Measurements from ENCODE around the gene CNOT9.

Gene CNOT9

DNA sequence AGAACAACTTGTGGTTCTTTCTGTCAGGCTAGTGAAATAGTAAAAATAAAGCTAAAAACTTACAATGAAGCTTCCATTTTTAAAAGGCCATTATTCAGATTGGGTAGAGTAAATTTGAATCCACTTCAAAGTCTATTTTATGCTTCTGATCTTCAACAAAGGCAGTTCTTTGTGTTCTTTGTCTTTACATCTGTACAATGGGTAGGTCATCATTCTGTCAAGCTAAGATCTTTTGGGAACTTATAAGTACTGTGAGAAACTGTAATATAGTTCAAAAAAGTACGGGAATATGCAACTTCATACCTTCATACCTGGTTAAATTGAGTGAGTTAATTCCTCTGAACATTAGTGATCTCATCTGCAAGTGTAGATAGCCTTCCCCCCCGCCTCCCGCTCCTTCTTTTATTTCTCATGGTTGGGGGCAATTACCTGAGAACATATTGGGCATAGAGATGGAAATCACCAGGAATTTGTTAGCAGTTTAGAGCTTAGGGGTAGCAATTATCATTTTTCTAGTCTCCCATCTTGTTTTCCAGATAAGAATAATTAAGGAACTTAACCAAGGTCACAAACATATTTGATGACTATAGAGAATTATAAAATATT, 9.7 kb downstream of the CNOT9 start:
- no peak for DNase-seq

DNA sequence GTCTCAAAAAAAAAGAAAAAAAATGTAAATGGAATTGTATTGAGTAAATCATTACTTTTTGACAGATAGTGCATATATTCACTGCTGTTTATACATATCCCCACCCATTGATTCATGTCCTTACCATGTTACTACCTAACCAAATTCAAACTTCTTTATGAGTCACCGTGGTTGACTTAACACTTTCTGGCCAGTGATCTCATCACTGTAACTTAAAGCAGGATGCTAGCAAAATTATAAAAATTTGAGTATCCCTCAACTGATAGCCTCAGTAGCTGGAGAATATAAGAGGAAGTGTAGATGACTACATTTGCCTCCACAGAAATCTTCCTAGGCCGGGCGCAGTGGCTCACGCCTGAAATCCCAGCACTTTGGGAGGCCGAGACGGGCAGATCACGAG, 13.4 kb downstream of the CNOT9 start:
- no peak for DNase-seq

DNA sequence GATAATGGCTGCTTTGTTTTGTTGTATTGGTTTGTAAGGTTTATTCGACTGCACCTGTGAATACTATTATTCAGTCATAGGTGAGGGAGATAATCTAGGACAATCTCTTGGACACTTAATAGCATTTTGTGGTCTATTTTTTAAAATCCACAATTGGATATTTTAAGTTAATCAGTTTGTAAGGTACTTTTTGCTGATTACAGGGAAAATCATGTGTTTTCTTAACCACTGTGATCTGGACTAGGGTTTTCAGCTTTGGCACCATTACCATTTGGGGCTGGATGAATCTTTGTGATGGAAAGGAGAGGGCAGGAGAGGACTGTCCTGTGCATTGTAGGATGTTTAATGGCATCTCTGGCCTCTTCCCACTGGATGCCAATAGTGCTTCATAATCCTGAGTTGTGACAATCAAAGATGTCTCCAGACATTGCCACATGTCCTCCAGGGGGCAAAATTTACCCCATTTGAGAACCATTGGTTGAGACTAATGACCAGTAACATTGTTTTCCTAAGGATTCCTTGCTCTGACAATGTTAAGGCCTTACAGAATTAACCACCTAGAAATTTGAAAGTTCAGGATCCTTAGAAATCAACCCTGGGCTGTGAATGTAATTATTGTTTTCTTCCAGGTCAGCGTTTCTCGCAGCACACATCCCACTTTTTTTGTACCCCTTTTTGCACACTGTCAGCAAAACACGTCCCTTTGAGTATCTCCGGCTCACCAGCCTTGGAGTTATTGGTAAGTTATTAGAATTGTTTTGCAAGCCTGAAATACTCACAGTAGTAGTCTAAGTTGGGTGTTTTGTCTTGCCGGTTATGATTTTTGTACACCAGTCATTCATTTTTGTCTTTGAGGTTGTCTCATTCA, 15.6 kb downstream of the CNOT9 start:
- DNase-seq, result no peak

DNA sequence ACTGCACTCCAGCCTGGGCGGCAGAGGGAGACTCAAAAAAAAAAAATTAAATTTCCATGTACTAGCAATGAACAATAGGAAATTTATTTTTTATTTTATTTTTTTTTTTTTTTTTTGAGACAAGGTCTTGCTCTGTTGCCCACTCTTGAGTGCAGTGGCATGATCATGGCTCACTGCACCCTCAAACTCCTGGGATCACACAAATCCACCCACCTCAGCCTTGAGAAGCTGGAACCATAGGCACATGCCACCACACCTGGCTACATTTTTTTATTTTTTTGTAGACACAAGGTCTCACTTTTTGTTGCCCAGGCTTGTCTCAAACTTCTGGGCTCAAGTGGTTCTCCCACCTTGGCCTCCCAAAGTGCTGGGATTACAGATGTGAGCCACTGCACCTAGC, 16.9 kb downstream of the CNOT9 start:
- no peak for DNase-seq

DNA sequence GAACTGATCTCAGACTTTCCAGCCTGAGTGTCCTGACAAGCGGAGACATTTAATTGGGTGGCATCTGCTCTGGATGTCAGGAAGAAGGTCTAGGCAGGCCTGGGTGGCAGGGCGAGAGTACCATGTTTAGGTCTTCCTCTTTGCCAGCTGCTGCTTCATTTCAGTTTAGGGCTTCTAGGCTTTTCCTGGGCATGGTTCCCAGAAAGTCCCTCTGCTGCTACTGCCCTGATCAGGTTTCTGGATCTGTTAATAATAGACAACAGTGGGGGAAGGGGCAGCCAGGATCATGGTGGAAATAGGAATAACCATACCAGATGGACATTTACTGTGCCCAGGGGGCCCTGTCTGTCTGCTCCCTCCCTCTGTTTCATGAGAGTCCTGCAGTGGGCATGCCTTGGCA, 36.8 kb downstream of the CNOT9 start:
- no peak for DNase-seq

DNA sequence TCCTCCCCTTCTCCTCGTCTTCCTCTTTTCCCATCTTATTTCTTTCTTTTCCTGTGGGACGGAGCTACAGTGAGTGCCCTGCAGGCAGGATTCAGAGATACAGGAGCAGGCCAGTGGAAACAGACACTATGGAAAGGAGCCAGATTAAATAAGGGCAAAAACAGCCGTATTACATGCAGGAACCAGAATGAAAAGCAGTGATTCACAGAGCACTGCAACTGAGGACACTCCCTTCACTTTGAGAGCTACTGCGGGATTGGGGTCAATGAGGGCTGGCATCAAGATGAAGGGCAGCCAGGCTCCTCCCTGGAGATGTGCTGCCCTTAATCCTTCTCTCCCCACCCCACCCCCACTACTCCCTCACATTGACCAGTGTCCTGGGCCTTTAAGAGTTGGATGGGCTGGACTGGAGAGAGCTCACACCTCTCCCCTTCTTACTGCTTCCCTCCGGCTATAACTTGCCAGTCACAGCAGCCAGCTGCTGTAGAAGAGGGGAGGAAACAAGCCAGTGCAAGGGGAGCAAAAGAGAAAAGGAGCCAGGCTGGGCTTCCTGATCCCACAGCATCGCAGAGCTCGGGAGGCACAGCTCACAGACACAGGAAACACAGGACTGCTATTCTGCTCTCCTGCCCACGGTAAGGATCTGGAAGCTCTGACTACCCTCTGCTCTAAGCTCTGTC, 38.9 kb downstream of the CNOT9 start, which contains the start of gene PLCD4:
TSS of gene PLCD4 (plus strand) at position 464 of the 680 bp plus-strand sequence. CDS start 7,841 bp downstream, outside the sequence.
- no peak for DNase-seq

DNA sequence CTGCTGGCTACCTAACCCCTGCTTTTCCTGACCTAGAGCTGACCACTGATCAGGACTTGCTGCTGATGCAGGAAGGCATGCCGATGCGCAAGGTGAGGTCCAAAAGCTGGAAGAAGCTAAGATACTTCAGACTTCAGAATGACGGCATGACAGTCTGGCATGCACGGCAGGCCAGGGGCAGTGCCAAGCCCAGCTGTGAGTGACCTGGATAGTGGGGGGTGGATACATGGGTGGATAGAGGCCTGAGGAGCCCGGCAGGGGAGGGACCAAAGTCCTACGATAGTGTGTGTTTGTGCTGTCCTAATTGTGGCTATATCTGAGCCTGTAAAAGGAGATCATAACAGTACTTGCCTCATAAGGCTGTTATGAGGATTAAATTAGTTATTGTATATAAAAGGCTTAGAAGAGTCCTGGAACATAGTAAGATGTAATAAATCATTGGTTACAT, 47.3 kb downstream of the CNOT9 start:
- DNase-seq, result no peak

DNA sequence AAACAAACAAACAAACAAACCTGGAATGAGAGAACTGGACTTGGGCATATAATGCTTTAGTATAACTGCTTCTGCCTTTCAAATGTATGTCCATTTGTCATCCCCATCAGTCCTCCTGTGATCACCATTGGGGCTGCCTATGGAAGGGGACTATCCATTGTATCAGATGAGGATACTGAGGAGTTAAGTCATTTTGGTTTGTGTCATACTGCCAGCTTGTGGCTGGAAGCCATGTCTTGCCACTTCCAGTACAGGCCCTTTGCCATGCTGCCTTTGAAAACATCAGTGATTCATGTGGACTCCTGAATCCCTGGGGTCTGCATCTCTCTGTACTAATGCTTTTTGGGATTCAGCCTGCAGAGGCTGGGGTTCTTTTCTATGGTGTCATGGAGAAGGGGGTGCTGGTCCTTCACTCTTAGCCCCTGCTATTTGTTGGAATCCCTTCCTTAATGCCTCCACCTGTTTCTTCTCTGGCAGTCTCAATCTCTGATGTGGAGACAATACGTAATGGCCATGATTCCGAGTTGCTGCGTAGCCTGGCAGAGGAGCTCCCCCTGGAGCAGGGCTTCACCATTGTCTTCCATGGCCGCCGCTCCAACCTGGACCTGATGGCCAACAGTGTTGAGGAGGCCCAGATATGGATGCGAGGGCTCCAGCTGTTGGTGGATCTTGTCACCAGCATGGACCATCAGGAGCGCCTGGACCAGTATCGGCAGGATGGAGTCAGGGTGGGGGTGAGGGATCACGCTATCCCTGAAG, 49.6 kb downstream of the CNOT9 start:
- no peak for DNase-seq

DNA sequence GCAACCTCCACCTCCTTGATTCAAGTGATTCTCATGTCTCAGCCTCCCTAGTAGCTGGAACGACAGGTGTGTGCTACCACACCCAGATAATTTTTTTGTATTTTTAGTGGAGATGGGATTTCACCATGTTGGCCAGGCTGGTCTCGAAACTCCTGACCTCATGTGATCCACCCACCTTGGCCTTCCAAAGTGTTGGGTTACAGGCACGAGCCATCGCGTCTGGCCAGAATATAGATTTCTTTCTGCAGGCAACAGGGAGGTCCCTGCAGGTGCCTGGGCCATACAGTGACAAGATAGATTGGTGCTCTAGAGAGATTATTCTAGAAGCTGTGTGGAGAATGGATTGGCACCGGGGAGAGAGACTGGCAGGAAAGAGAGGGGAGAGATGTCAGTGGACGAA, 52.4 kb downstream of the CNOT9 start:
- DNase-seq, result no peak

DNA sequence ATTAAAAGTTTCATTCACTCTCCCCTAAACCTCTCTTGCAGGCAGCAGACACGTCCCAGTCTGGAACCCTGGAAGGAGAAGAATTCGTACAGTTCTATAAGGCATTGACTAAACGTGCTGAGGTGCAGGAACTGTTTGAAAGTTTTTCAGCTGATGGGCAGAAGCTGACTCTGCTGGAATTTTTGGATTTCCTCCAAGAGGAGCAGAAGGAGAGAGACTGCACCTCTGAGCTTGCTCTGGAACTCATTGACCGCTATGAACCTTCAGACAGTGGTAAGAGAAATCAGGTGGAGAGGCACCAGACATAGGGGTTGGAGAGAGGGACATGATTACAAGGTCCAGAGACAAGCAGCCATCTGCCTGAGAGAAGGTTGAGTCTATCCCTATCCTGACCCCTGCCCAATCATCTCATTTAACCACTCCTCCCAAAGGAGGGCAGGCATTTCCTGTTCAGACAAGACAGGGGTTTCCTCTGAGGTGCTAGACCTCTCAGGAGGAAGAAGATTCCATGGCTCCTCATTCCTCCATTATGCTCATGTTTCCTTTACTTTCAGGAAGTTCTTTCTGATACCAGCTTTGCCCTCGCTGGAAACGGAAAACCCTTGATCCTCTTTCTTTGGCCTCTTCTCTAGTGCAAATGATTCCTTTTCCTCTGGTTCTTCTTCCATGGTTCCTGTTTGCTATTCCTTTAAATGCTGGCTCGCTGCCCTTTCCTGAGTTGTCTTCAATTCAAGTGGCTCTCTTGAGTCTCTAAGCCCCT, 54.1 kb downstream of the CNOT9 start:
- DNase-seq, result no peak

DNA sequence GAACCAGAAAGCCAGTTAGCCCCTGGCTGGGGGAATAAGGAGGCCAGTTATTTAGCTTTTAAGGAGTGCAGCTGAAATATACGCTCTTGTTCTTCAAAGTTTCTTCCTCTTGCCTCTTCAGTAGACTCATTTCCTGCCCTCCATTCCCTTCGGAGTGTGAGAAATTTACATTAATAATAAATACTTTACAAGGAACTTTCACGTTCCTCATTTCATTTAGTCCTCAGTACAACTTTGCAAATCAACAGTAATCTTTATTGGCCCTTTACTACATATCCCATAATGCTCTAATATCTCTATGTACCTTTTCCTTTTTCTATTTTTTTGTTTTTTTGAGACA, 54.7 kb downstream of the CNOT9 start:
- no peak for DNase-seq

DNA sequence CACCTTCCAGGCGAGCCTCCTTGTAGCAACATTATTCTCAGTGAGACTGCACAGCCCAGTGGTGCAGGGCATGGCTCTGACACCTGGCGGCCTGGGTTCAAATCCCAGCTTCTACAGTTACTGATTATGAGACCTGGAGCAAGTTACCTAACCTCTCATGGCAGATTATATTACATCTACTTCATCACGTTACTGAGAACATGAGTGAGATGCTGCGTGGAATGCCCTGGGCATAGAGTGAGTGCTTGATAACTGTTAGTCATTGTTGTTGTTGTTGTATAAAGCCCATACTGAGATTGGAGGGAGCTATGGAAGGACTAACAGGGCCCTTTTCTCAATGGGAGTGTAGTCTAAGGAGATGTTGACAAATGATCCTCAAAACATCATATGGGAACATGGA, 57.7 kb downstream of the CNOT9 start:
- DNase-seq, result no peak

DNA sequence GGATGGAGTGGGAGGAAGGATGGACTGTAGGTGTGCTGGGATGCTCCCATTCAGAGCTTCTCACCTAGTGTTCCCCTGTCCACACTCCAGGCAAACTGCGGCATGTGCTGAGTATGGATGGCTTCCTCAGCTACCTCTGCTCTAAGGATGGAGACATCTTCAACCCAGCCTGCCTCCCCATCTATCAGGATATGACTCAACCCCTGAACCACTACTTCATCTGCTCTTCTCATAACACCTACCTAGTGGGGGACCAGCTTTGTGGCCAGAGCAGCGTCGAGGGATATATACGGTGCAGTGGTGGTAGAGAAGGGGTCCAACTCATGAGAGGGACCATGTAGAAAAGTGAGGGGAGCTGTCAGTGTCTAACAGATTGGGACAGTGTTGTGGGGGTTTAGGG, 59.3 kb downstream of the CNOT9 start:
- no peak for DNase-seq

DNA sequence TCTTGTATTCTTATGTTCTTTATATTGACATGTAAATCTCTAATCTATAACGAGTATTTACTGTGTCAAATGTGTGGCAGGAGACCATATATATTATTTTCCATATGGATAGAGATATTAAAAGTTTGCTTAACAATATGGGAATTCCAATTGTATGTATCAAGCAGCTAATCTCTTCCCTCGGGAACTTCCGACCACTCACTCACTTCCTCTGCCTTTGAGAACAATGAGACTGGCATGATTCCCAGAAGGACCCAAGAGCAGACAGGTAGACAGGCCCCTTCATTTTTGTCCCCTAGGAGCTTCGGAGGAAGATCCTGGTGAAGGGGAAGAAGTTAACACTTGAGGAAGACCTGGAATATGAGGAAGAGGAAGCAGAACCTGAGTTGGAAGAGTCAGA, 63.2 kb downstream of the CNOT9 start:
- DNase-seq, result no peak

DNA sequence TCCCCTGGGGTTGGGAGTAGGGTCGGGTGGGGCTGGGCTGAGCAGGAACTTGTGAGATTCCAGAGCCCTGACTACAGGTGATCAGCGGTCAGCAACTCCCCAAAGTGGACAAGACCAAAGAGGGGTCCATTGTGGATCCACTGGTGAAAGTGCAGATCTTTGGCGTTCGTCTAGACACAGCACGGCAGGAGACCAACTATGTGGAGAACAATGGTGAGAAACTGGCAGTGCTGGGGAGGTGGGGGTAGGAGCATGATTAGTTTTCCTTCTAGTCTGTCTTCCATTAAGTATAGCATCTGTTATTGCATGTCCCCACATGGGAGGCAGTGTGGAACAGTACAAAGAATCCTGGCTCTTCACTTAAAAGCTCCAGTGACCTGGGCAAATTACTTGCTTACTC, 67.1 kb downstream of the CNOT9 start:
- DNase-seq, result no peak

DNA sequence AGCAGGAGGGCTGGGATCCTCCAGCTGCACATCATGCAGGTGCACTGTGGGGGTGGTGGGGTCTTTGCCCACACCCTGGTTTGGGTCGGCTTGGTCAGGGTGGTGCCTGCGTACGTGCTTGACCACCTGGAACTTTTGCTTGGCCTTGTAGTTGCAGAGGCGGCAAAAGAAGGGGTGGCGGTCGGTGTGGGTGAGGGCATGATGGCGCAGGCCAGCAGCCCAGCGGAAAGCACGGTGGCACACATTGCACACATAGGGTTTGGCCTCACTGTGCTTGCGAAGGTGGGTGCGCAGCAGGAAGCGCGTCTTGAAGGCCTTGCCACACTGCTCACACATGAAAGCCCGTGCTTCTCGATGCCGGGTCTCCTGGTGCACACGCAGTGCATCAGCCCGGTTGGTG, 69.7 kb downstream of the CNOT9 start:
- DNase-seq, result no peak

DNA sequence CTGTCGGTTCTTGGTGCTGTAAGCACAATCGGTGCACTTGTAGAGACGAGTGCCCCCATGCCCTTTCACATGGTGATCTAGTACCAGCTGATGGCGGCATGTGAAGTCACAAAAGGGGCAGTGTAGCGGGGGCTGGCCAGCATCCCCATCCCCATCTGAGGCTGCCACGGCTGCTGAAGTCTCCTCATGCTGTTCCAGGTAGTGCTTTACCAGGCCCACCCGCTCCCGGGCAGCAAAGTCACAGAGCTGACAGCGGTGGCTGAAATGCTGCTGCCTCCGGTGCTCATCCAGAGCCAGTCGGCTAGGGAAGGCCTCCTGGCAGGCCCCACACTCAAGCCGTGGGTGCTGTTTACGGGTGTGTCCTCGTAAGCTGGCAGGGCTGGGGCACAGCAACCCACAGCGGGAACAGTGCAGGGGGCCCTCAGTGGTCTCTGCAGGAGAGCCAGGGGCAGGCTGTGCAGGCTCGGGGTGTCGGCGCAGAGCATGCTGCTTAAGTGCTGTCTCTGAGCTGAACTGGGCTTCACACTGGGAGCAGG, 73.5 kb downstream of the CNOT9 start:
- no peak for DNase-seq

DNA sequence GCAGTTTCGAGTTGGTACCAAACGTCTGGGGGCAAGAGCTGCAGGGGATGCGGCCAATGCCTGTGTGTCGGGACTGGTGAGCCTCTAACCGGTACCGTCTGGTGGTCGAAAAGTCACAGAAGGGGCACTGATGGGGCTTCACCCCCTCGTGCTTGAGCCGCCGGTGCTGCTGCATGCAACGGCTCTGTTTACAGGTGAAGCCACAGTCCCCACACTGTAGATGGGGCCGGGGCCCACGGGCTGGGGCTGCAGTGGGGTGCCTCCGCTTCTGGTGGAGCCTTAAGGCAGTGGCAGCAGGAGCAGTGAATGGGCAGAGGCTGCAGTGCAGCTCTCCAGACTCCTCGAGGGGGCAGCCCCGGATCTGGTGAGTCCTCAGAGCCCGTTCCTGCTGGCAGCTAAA, 74.1 kb downstream of the CNOT9 start:
- DNase-seq, result no peak

DNA sequence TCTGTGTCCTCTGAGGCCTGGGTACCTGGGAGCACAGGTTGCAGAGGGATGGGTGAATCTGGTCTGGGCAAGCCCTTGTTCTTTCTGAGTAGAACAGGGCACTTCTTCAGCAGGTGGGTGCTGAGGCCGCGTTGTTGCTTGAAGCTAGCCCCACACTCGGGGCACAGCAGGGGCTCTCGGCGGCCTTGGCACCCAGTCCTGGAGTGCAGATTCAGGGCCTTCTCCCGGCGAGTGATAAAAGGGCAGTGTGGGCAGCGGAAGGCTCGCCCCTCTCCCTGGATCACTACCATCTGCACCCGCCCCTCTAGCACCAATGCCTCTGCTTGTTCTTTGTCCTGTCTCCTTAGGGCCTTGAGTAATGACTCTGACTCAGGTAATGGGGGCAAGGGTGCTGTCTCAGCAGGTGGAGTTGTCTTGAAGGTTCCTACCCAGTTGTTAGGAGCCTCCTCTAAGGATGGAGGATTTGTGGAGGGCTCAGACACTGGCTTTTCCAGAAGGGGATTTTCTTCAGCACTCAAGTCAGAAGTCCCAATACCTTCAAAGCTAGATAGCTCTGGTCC, 75.2 kb downstream of the CNOT9 start:
- DNase-seq, result no peak

DNA sequence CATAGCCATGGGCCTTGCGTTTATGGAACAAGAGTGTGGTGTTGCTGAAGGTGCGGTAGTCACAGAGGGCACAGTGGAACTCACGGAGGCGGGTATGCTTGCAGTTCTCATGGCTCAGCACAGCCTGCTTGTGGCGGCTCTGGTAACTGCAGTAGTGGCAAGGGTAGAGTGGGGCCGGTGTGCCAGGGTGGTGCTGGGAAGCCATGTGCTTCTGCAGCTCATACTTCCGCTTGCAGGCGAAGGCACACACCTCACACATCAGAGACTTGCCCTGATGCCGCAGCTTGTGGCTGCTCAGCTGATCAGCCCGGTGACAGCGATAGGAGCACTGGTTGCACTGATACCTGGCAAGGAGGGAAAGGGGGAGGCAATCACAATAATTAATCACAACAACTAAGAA, 76.1 kb downstream of the CNOT9 start:
- DNase-seq, result no peak

DNA sequence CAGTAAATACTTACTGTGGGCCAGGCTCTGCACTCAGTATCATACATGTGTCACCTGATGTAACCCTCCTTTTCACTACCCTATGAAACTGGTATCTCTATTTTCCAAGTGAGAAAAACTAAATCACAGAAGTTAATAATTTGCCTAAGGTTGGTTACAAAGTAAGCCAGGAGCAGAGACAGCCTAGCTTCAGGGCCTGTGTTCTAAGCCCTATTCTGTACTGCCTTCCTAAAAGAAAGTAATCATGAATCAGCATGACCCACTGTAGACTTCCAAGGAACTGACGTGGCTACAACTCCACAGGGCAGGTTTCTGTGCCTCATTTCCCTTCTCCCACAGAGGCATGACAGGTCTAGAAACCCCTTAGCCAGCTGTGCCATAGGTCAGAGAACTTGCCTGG, 76.5 kb downstream of the CNOT9 start:
- DNase-seq, result no peak

All from cerebellar nuclear complex (tissue), 1 donor.